H1 (cell line): ENCODE results near the gene GLUL. TPM values are rescaled to one million over a fixed set of nuclear protein-coding genes. Genes with fewer than 3 reads are reported as not detected.

Experiments
- MAFK ChIP-seq: IDR thresholded peaks from 2 replicates; pipeline ENCODE4 v1.6.1; 2012; ENCODE audit warnings: low read depth, mild to moderate bottlenecking, improper control_type of control experiment, low read length
- polyA plus RNA-seq, 7 experiments: library from polyadenylated mRNA; depleted of rRNA in 3 of 7; stranded (reverse) in 5 of 7; unstranded in 2 of 7; fragments of >200 nt in 5 of 7; fragments of 200-250 nt in 2 of 7; gene quantifications; 1 replicate in 5 of 7; 2 replicates in 1 of 7; 4 replicates in 1 of 7; pipeline versions ENCODE4 v1.2.1 to v1.2.3, GENCODE V29; 2011 to 2013; ENCODE audit warnings: missing spikeins in 2 of 7, mixed read lengths in 2 of 7
- total RNA-seq: library from RNA; stranded (reverse); fragmentation: NEBNext Ultra II Directional; extraction: Animal tissue kit (Norgen Biotek cat#: 25700); gene quantifications from 2 replicates; pipeline ENCODE4 v1.2.1, GENCODE V29; 2021

The GLUL gene
- total and polyA plus RNA-seq, 2 of the 8 experiments (the other 6 are each of a cell fraction or from before 2014, with no cell fraction given): 261 to 453 TPM

DNA sequence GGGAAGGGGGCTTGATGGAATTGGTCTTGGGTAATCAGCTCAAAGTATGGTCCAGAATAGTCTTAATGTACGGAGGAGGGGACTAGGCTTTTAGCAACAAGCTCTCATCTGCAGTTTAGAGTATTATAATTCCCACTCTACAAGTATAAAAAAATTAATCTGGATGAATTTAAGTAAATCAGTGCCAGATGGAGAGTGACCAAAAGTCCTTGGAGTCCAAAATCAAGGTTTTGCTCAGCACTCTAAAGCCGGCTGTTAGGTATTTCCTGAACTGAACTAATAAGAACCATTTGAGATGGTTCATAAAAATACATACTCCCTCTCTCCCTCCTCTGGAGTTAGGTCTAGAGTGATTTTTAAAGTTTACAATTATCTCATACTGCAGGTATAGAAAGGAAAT is 23.7 kb downstream of the GLUL start (continued):
- TF ChIP-seq MAFK: no peak
